ENCODE measurements around the gene VMO1. TPM values are rescaled to one million over a fixed set of nuclear protein-coding genes. Genes with fewer than 3 reads are reported as not detected.

Gene VMO1
- total RNA-seq, 2 donors from 2014 or later: 5.9 to 8.3 TPM

- no peaks in the 10 kb centered on the region for H3K9me3 ChIP-seq
- no peak for ATAC-seq (ENCODE audit: insufficient number of reproducible peaks, low FRiP score, low read depth)
- TF ChIP-seq, protein P1, sequence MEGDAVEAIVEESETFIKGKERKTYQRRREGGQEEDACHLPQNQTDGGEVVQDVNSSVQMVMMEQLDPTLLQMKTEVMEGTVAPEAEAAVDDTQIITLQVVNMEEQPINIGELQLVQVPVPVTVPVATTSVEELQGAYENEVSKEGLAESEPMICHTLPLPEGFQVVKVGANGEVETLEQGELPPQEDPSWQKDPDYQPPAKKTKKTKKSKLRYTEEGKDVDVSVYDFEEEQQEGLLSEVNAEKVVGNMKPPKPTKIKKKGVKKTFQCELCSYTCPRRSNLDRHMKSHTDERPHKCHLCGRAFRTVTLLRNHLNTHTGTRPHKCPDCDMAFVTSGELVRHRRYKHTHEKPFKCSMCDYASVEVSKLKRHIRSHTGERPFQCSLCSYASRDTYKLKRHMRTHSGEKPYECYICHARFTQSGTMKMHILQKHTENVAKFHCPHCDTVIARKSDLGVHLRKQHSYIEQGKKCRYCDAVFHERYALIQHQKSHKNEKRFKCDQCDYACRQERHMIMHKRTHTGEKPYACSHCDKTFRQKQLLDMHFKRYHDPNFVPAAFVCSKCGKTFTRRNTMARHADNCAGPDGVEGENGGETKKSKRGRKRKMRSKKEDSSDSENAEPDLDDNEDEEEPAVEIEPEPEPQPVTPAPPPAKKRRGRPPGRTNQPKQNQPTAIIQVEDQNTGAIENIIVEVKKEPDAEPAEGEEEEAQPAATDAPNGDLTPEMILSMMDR (IDR thresholded peaks at IDR 0.05): no peak
- no peak overlapping the region for H3K27ac ChIP-seq
- DNase-seq (ENCODE audit: low spot score): no peak
- H3K4me3 ChIP-seq: no peak overlapping the region
- H3K36me3 ChIP-seq: peaks cover 7% of the 10 kb centered on the region
- H3K4me1 ChIP-seq (ENCODE audit: control insufficient read depth in 1 of 2, low read depth in 2 of 2): peaks cover 7 to 10% of the 10 kb centered on the region in 2 donors
- H3K27me3 ChIP-seq (replicated peaks; ENCODE audit: insufficient read depth): no peaks in the 10 kb centered on the region
Measured at GRCh38 chr17:4800462-4801196, 14.5 kb upstream of the VMO1 start.

DNA sequence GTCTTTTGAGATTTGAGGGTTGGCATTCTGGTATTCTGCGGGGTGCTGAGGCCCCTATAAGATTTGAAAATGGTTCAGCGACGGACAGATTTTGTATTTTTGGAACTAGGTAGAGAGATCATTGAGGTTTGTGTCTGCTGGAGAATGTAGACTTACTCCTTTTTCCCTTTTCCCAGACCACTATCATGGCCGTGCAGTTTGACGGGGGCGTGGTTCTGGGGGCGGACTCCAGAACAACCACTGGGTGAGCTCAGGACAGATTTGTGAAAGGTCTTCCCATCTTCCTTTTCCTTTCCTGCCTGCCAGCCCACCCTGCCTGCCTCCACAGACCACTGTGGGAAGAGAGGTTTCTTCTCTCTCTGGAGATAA lies 10.4 kb upstream of the VMO1 start:
- ATAC-seq (ENCODE audit: insufficient number of reproducible peaks, low FRiP score, low read depth): no peak
- TF ChIP-seq, protein P1 (IDR thresholded peaks at IDR 0.05): no peak
- Histone ChIP-seq H3K27me3 (replicated peaks; ENCODE audit: insufficient read depth) (no peaks in the 10 kb centered on the region), H3K9me3 (no peaks in the 10 kb centered on the region), H3K4me3 (peak overlapping the region; percentile 95), H3K36me3 (peaks cover 7% of the 10 kb centered on the region), H3K4me1 (ENCODE audit: control insufficient read depth in 1 of 2, low read depth in 2 of 2) (peaks cover 7 to 10% of the 10 kb centered on the region in 2 donors), H3K27ac (peak overlapping the region; percentile 73 to 81)
- DNase-seq (ENCODE audit: low spot score): no peak

DNA sequence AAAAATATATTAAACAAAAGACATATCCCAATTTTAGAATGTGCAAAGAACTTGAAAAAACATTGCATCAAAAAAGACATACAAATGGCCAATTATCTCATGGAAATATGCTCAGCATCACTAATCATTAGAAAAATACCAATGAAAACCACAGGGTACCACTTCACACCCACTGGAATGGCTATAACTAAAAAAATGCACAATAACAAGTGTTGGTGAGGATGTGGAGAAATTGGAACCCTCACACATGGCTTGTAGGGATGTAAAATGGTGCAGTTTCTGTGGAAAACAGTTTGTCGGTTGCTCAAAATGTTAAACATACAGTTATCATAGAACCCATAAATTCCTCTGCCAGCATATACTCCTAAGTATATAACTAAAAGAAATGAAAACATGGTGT lies 9.0 kb upstream of the VMO1 start:
- H3K4me1 ChIP-seq (ENCODE audit: control insufficient read depth in 1 of 2, low read depth in 2 of 2): peaks cover 10% of the 10 kb centered on the region in 2 donors

DNA sequence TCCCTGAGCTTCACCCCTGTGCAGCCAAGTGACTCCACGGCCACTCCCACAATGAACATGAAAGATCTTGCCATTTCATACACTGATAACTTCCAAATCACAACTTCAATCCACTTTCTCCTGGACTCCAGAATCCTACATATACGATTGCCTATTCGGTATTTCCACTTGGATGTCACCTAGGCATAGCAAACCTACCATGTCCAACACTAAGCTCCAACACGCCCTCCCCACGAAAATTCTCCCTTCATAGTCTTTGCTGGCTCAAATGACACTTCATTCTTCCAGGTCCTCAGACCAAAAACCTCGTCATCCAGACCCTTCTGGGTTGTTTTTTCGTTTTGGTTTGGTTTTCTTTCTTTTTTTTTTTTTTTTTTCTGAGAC lies 4.5 kb upstream of the VMO1 start:
- ATAC-seq (ENCODE audit: insufficient number of reproducible peaks, low FRiP score, low read depth) (no peak), DNase-seq (ENCODE audit: low spot score) (no peak)
- no peaks in the 10 kb centered on the region for H3K27me3 ChIP-seq (replicated peaks; ENCODE audit: insufficient read depth)
- peak overlapping the region; percentile 95 for H3K4me3 ChIP-seq
- no peaks in the 10 kb centered on the region for H3K9me3 ChIP-seq
- peak overlapping the region; percentile 89 to 97 for H3K27ac ChIP-seq
- TF ChIP-seq, protein P1 (IDR thresholded peaks at IDR 0.05): no peak
- peaks cover 16 to 36% of the 10 kb centered on the region in 2 donors for H3K4me1 ChIP-seq (ENCODE audit: control insufficient read depth in 1 of 2, low read depth in 2 of 2)
- no peaks in the 10 kb centered on the region for H3K36me3 ChIP-seq

More for the DNA sequence above, 9.0 kb upstream of the VMO1 start:
- H3K36me3 ChIP-seq: peaks cover 7% of the 10 kb centered on the region
- H3K4me3 ChIP-seq: no peak overlapping the region
- no peak for ATAC-seq (ENCODE audit: insufficient number of reproducible peaks, low FRiP score, low read depth)
- DNase-seq (ENCODE audit: low spot score): no peak
- H3K9me3 ChIP-seq: no peaks in the 10 kb centered on the region
- no peaks in the 10 kb centered on the region for H3K27me3 ChIP-seq (replicated peaks; ENCODE audit: insufficient read depth)
- TF ChIP-seq, protein P1 (IDR thresholded peaks at IDR 0.05): no peak
- peak overlapping the region in 1 of 2 donors; percentile 47 for H3K27ac ChIP-seq

GRCh38 chr17:4789951-4790704 lies 4.0 kb upstream of the VMO1 start:
- ATAC-seq (ENCODE audit: insufficient number of reproducible peaks, low FRiP score, low read depth) (peak; percentile 67), DNase-seq (ENCODE audit: low spot score) (peak; percentile 57)
- H3K4me3 ChIP-seq: peak overlapping the region; percentile 95
- H3K36me3 ChIP-seq: no peaks in the 10 kb centered on the region
- no peaks in the 10 kb centered on the region for H3K27me3 ChIP-seq (replicated peaks; ENCODE audit: insufficient read depth)
- TF ChIP-seq, protein P1 (IDR thresholded peaks at IDR 0.05): peak; percentile 77
- peaks cover 22 to 42% of the 10 kb centered on the region in 2 donors for H3K4me1 ChIP-seq (ENCODE audit: control insufficient read depth in 1 of 2, low read depth in 2 of 2)
- no peaks in the 10 kb centered on the region for H3K9me3 ChIP-seq
- H3K27ac ChIP-seq: peak overlapping the region; percentile 89 to 97

Data from thoracic aorta (tissue), 2 donors.